Type B pancreatic cell (in vitro differentiated cells): ENCODE measurements around the gene SCFD2. TPM values are rescaled to one million over a fixed set of nuclear protein-coding genes. Genes with fewer than 3 reads are reported as not detected.

Source experiments
- DNase-seq: peaks from one replicate; pipeline ENCODE4 v3.0.0; 2021; ENCODE audit warnings: mixed read lengths; ENCODE audit not compliant: unreplicated experiment; ENCODE audit errors: extremely low spot score
- H3K27ac Mint-ChIP-seq: 2 replicates; pipeline ENCODE4 v1.8.0; 2021; ENCODE audit warnings: mild to moderate bottlenecking, mixed read lengths
- H3K27me3 Mint-ChIP-seq: 2 replicates; pipeline ENCODE4 v1.8.0; 2021; ENCODE audit warnings: mixed read lengths
- H3K36me3 Mint-ChIP-seq: 2 replicates; pipeline ENCODE4 v1.8.0; 2021; ENCODE audit warnings: mixed read lengths
- H3K4me1 Mint-ChIP-seq: one replicate; pipeline ENCODE4 v1.8.0; 2021; ENCODE audit warnings: mixed read lengths; ENCODE audit not compliant: unreplicated experiment
- H3K4me3 Mint-ChIP-seq: 2 replicates; pipeline ENCODE4 v1.8.0; 2021; ENCODE audit warnings: mild to moderate bottlenecking, mixed read lengths
- H3K9me3 Mint-ChIP-seq: 2 replicates; pipeline ENCODE4 v1.8.0; 2021; ENCODE audit warnings: mixed read lengths
- total RNA-seq: library from RNA; stranded (reverse); gene quantifications from 2 replicates; pipeline ENCODE4 v1.2.1, GENCODE V29; 2021; ENCODE audit warnings: low replicate concordance
- TF ChIP-seq, protein P1 (sequence below): fragments of 200-600 bp; sonication (generic); conservative IDR thresholded peaks from 2 replicates; pipeline ENCODE4 v1.5.0; 2021; ENCODE audit warnings: antibody characterized with exemption, mild to moderate bottlenecking

SCFD2 gene
- total RNA-seq, 1 donor from 2014 or later: 11.2 TPM

DNA sequence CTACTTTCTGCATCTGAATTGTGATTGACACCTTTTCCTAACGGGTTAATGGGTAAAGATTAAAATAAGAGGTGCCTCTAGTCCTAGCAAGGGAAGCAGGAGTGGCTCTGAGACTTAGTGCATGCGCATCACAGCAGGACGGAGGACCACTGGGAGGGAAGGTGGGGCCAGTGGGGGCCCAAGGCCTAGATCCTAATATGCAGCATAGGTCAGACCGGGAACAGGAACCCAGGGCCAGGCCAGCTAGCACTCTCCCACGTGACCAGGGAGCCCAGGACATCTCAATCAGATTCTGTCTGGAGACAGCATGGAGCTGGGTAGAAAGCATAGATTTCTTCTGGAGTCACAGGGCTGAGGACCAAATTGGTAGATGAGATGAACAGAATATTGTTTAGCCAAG, 448.0 kb downstream of the SCFD2 start:
- peaks cover 17% of the 10 kb centered on the region for H3K4me1 Mint-ChIP-seq
- DNase-seq: no peak

DNA sequence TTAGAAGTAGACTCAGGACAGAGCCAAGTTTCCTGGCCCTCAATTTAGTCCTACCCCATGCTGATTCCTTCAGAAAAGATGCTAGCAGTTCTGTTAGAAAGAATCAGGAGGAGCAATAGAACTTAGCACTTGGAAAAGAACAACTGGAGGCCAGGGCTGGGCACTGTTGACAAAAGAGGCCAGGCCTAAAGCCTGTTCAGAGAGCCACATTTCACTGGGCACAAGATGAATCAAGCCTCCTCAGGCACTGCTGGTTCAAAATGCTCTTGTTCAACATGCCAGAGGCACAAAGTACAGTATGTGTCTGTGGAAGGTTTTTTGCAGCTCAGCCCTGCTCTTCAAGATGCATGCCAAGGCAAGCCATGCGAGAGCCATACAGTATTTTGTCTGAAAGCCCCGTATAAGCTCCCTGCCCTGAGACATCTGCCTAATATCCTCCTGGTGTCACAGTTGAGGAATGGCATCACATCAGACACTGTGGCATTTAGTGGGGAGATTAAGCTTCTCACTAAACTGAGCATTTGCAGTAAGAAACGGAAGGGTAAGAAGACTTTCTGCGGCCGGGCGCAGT, 450.0 kb downstream of the SCFD2 start:
- peaks cover 17% of the 10 kb centered on the region for H3K4me1 Mint-ChIP-seq
- H3K27ac Mint-ChIP-seq: peak overlapping the region; percentile 50
- H3K9me3 Mint-ChIP-seq: no peaks in the 10 kb centered on the region
- DNase-seq: no peak
- no peak overlapping the region for H3K4me3 Mint-ChIP-seq
- H3K36me3 Mint-ChIP-seq: no peaks in the 10 kb centered on the region
- no peaks in the 10 kb centered on the region for H3K27me3 Mint-ChIP-seq
- TF ChIP-seq, protein P1, sequence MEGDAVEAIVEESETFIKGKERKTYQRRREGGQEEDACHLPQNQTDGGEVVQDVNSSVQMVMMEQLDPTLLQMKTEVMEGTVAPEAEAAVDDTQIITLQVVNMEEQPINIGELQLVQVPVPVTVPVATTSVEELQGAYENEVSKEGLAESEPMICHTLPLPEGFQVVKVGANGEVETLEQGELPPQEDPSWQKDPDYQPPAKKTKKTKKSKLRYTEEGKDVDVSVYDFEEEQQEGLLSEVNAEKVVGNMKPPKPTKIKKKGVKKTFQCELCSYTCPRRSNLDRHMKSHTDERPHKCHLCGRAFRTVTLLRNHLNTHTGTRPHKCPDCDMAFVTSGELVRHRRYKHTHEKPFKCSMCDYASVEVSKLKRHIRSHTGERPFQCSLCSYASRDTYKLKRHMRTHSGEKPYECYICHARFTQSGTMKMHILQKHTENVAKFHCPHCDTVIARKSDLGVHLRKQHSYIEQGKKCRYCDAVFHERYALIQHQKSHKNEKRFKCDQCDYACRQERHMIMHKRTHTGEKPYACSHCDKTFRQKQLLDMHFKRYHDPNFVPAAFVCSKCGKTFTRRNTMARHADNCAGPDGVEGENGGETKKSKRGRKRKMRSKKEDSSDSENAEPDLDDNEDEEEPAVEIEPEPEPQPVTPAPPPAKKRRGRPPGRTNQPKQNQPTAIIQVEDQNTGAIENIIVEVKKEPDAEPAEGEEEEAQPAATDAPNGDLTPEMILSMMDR: no peak

More for the DNA sequence above, 448.0 kb downstream of the SCFD2 start:
- TF ChIP-seq, protein P1: no peak
- Mint-ChIP-seq H3K4me3 (no peak overlapping the region), H3K9me3 (no peaks in the 10 kb centered on the region), H3K27ac (no peak overlapping the region), H3K27me3 (no peaks in the 10 kb centered on the region), H3K36me3 (no peaks in the 10 kb centered on the region)

DNA sequence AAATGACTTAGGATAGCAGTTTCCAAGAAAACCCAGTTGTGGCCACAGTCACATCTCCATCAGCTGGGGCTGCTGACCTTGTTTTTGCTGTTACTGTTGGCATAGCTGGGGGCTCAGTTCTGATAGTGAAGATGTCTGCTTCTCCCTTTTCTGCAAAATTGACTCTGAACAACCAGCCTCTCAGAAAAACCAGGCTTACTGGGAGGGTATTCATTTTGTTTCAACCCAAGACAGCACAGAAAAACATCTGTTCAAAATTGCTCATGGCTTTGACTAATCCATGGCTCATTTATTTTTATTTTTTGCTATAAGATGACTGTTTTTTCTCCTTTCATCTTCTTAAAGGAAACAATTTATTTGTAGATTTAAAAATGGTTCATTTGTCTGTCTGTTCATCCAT, 450.7 kb downstream of the SCFD2 start:
- Mint-ChIP-seq H3K27ac (peak overlapping the region; percentile 50), H3K9me3 (no peaks in the 10 kb centered on the region), H3K36me3 (no peaks in the 10 kb centered on the region), H3K4me1 (peaks cover 17% of the 10 kb centered on the region), H3K4me3 (no peak overlapping the region), H3K27me3 (no peaks in the 10 kb centered on the region)
- TF ChIP-seq, protein P1: no peak
- DNase-seq: no peak

DNA sequence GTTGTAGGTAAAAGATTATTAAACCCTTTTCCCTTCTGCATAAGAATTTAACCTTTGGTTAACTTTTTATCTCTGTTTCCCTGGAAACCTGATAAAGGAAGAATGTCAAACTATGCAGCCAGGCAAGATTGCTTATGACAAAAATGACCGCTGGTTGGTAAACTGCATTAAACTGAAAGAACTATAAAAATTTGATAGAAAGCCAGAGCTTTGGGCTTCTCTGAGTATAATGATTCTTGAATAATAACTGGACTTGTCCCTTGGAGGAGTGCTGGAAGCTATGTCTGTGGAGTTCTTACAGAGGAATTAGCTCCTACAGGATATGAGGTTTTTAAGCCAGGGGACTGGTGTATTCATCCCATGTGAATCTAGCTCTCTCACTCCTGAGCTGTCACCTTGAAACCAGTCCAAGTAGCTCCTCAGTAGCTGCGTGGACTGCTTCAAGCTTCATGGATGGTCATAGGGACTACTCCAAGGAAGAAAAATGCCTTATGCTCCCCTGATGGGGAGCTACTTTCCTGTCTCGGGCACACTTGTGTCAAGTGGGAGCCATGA, 451.7 kb downstream of the SCFD2 start:
- Mint-ChIP-seq H3K36me3 (no peaks in the 10 kb centered on the region), H3K9me3 (no peaks in the 10 kb centered on the region), H3K27ac (peak overlapping the region; percentile 78), H3K4me3 (peak overlapping the region; percentile 41), H3K27me3 (no peaks in the 10 kb centered on the region), H3K4me1 (peaks cover 17% of the 10 kb centered on the region)
- TF ChIP-seq, protein P1: no peak
- DNase-seq: no peak

- no peaks in the 10 kb centered on the region for H3K36me3 Mint-ChIP-seq
- DNase-seq: no peak
- no peaks in the 10 kb centered on the region for H3K9me3 Mint-ChIP-seq
- no peaks in the 10 kb centered on the region for H3K27me3 Mint-ChIP-seq
- peak overlapping the region; percentile 29 for H3K27ac Mint-ChIP-seq
- peaks cover 26% of the 10 kb centered on the region for H3K4me1 Mint-ChIP-seq
- H3K4me3 Mint-ChIP-seq: no peak overlapping the region
- TF ChIP-seq, protein P1: no peak
Observed at GRCh38 chr4:52912608-52913007, 453.3 kb downstream of the SCFD2 start.
